ENCODE measurements around the gene NFIC.
"Not testable (repeated sequence)": the region's sequence is repeated elsewhere in the genome, so short reads cannot be mapped to it uniquely, and the experiment has no call there.

The NFIC gene

DNA sequence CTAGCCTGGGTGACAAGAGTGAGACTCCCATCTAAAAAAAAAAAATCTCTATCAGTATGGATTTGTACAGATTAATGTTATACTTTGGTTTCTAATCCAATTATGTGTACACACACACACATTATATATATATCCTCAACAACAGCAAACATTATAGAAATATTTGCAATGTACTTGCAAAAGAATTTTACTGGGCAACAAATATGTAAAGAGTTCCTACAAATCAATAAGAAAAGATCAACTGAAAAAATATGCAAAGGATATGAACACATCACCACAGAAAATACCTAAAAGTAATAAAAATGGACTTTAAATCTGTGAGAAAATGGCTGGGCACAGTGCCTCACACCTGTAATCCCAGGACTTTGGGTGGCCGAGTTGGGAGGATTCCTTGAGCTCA is 40.9 kb upstream of the NFIC start:
- H3K9me3 ChIP-seq (ENCODE audit: control insufficient read depth, insufficient read depth, low read length): no peaks in the 10 kb centered on the region
- no peaks in the 10 kb centered on the region for H3K36me3 ChIP-seq (ENCODE audit: control insufficient read depth, insufficient read depth, low read length)
- H3K27me3 ChIP-seq (ENCODE audit: control insufficient read depth, insufficient read depth, low read length): no peaks in the 10 kb centered on the region
- no peaks in the 10 kb centered on the region for H3K4me1 ChIP-seq (ENCODE audit: control insufficient read depth, insufficient read depth, low read length)
- no peak overlapping the region for H3K4me3 ChIP-seq (ENCODE audit: low read length)
- H3K27ac ChIP-seq (ENCODE audit: low read length): no peak overlapping the region
- DNase-seq (ENCODE audit: low read depth, low spot score): no peak
- no CpG with 5 or more reads among the region's 1 CpG for WGBS (ENCODE audit: insufficient coverage, insufficient read length)

DNA sequence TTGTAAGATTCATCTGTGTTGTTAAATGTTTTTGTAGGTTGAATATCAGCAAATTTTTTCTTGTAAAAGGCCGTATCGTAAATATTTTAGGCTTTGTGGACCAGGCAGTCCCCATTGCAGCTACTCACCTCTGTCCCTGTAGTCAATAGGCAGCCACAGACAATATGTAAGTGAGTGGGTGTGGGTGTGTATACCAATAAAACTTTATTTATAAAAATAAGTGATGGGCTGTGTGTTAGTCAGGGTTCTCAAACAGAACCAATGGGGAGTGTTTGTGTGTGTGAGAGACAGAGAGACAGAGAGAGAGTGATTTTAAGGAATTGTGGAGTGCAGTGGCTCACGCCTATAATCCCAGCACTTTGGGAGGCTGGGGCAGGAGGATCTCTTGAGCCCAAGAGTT is 37.6 kb upstream of the NFIC start:
- DNase-seq (ENCODE audit: low read depth, low spot score): no peak
- WGBS (ENCODE audit: insufficient coverage, insufficient read length): no CpG with 5 or more reads among the region's 3 CpGs
- H3K9me3 ChIP-seq (ENCODE audit: control insufficient read depth, insufficient read depth, low read length): no peaks in the 10 kb centered on the region
- no peak overlapping the region for H3K27ac ChIP-seq (ENCODE audit: low read length)
- H3K4me1 ChIP-seq (ENCODE audit: control insufficient read depth, insufficient read depth, low read length): no peaks in the 10 kb centered on the region
- H3K27me3 ChIP-seq (ENCODE audit: control insufficient read depth, insufficient read depth, low read length): no peaks in the 10 kb centered on the region
- H3K4me3 ChIP-seq (ENCODE audit: low read length): no peak overlapping the region
- H3K36me3 ChIP-seq (ENCODE audit: control insufficient read depth, insufficient read depth, low read length): no peaks in the 10 kb centered on the region

DNA sequence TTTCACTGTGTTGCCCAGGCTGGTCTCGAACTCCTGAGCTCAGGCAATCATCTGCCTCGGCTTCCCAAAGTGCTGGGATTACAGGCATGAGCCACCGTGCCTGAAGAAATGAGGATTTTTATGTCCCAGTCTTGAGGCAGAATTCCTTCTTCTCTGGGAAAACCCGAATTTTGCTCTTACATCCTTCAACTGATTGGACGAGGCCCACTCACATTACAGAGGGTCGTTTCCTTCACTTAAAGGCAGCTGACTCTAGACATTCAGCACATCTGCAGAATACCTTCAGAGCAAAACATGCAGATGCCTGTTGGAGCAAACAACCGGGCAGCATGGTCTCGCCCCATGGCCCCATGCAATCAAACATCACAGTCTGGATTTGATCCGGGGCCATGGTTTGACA is 36.3 kb upstream of the NFIC start:
- no peak for DNase-seq (ENCODE audit: low read depth, low spot score)
- Histone ChIP-seq H3K9me3 (ENCODE audit: control insufficient read depth, insufficient read depth, low read length) (no peaks in the 10 kb centered on the region), H3K4me3 (ENCODE audit: low read length) (no peak overlapping the region), H3K27ac (ENCODE audit: low read length) (no peak overlapping the region), H3K36me3 (ENCODE audit: control insufficient read depth, insufficient read depth, low read length) (no peaks in the 10 kb centered on the region), H3K27me3 (ENCODE audit: control insufficient read depth, insufficient read depth, low read length) (no peaks in the 10 kb centered on the region), H3K4me1 (ENCODE audit: control insufficient read depth, insufficient read depth, low read length) (no peaks in the 10 kb centered on the region)
- WGBS (ENCODE audit: insufficient coverage, insufficient read length): no CpG with 5 or more reads among the region's 9 CpGs

GRCh38 chr19:3332232-3332631 is 34.2 kb upstream of the NFIC start:
- no CpG with 5 or more reads among the region's 1 CpG for WGBS (ENCODE audit: insufficient coverage, insufficient read length)
- not testable (repeated sequence) for H3K9me3 ChIP-seq (ENCODE audit: control insufficient read depth, insufficient read depth, low read length); H3K36me3 ChIP-seq (ENCODE audit: control insufficient read depth, insufficient read depth, low read length); DNase-seq (ENCODE audit: low read depth, low spot score); H3K4me3 ChIP-seq (ENCODE audit: low read length); H3K27ac ChIP-seq (ENCODE audit: low read length); H3K27me3 ChIP-seq (ENCODE audit: control insufficient read depth, insufficient read depth, low read length); H3K4me1 ChIP-seq (ENCODE audit: control insufficient read depth, insufficient read depth, low read length)

GRCh38 chr19:3333020-3333583 is 33.3 kb upstream of the NFIC start:
- Histone ChIP-seq H3K4me1 (ENCODE audit: control insufficient read depth, insufficient read depth, low read length) (no peaks in the 10 kb centered on the region), H3K27ac (ENCODE audit: low read length) (no peak overlapping the region), H3K9me3 (ENCODE audit: control insufficient read depth, insufficient read depth, low read length) (no peaks in the 10 kb centered on the region), H3K36me3 (ENCODE audit: control insufficient read depth, insufficient read depth, low read length) (no peaks in the 10 kb centered on the region; the same call in 1 of the 2 replicates), H3K4me3 (ENCODE audit: low read length) (no peak overlapping the region), H3K27me3 (ENCODE audit: control insufficient read depth, insufficient read depth, low read length) (no peaks in the 10 kb centered on the region)
- no CpG with 5 or more reads among the region's 4 CpGs for WGBS (ENCODE audit: insufficient coverage, insufficient read length)
- DNase-seq (ENCODE audit: low read depth, low spot score): no peak

DNA sequence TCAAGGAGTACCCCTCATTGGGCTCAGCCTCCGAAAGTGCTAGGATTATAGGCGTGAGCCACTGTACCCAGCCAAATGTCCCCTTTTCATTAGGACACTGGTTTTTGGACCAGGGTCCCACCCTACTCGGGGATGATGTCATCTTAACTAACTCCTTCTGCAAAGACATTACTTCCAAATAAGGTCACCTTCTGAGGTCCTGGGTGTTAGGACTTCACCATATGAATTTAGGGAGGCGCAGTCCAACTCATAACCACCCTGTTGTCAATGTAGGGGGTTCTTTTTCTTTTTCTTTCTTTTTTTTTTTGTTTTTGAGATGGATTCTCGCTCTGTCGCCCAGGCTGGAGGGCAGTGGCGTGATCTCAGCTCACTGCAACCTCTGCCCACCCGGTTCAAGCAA is 32.7 kb upstream of the NFIC start:
- WGBS (ENCODE audit: insufficient coverage, insufficient read length): no CpG with 5 or more reads among the region's 8 CpGs
- Histone ChIP-seq H3K27me3 (ENCODE audit: control insufficient read depth, insufficient read depth, low read length) (no peaks in the 10 kb centered on the region), H3K27ac (ENCODE audit: low read length) (no peak overlapping the region), H3K4me3 (ENCODE audit: low read length) (no peak overlapping the region), H3K4me1 (ENCODE audit: control insufficient read depth, insufficient read depth, low read length) (no peaks in the 10 kb centered on the region), H3K36me3 (ENCODE audit: control insufficient read depth, insufficient read depth, low read length) (no peaks in the 10 kb centered on the region; the same call in 1 of the 2 replicates), H3K9me3 (ENCODE audit: control insufficient read depth, insufficient read depth, low read length) (no peaks in the 10 kb centered on the region)
- no peak for DNase-seq (ENCODE audit: low read depth, low spot score)

DNA sequence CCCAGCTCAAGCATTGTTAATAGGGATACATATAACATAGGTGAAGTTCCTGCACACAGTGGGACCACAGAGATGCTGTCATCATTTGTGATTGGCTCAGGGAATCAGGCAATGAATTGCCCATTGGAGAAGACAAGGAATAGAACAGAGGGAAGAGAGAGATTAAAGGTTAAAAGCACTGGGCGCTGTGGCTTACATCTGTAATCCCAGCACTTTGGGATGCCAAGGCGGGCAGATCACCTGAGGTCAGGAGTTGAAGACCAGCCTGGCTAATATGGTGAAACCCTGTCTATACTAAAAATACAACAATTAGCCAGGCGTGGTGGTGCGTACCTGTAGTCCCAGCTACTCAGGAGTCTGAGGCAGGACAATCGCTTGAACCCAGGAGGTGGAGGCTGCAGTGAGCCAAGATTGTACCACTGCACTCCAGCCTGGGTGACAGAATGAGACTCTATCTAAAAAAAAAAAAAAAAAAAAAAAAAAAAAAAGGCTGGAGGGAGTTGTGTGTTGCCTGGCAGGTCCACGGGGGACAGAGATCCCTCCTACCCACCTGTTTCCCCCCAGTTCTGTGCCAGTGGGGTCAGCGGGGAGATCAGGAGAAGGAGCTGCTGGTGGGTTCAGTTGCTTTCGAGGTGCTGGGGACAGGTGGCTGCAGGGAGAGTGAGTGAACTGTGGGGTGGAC is 31.5 kb upstream of the NFIC start:
- not testable (repeated sequence) for H3K4me1 ChIP-seq (ENCODE audit: control insufficient read depth, insufficient read depth, low read length); H3K27ac ChIP-seq (ENCODE audit: low read length); H3K36me3 ChIP-seq (ENCODE audit: control insufficient read depth, insufficient read depth, low read length); H3K4me3 ChIP-seq (ENCODE audit: low read length); DNase-seq (ENCODE audit: low read depth, low spot score); H3K9me3 ChIP-seq (ENCODE audit: control insufficient read depth, insufficient read depth, low read length); H3K27me3 ChIP-seq (ENCODE audit: control insufficient read depth, insufficient read depth, low read length)
- WGBS (ENCODE audit: insufficient coverage, insufficient read length): no CpG with 5 or more reads among the region's 8 CpGs

- 0 out of 2 replicates have a peak, but pooled peaks cover 1% of the 10 kb centered on the region for H3K27me3 ChIP-seq (ENCODE audit: control insufficient read depth, insufficient read depth, low read length)
- no peak overlapping the region for H3K4me3 ChIP-seq (ENCODE audit: low read length)
- H3K4me1 ChIP-seq (ENCODE audit: control insufficient read depth, insufficient read depth, low read length): no peaks in the 10 kb centered on the region
- no peak for DNase-seq (ENCODE audit: low read depth, low spot score)
- no CpG with 5 or more reads among the region's 15 CpGs for WGBS (ENCODE audit: insufficient coverage, insufficient read length)
- H3K27ac ChIP-seq (ENCODE audit: low read length): no peak overlapping the region
- no peaks in the 10 kb centered on the region for H3K9me3 ChIP-seq (ENCODE audit: control insufficient read depth, insufficient read depth, low read length)
- no peaks in the 10 kb centered on the region; the same call in 1 of the 2 replicates for H3K36me3 ChIP-seq (ENCODE audit: control insufficient read depth, insufficient read depth, low read length)
Observed at GRCh38 chr19:3335431-3336350, 30.7 kb upstream of the NFIC start.

- no peak for DNase-seq (ENCODE audit: low read depth, low spot score)
- 0 out of 2 replicates have a peak, but pooled peaks cover 1% of the 10 kb centered on the region for H3K27me3 ChIP-seq (ENCODE audit: control insufficient read depth, insufficient read depth, low read length)
- WGBS (ENCODE audit: insufficient coverage, insufficient read length): no CpG with 5 or more reads among the region's 5 CpGs
- H3K4me1 ChIP-seq (ENCODE audit: control insufficient read depth, insufficient read depth, low read length): no peaks in the 10 kb centered on the region
- no peak overlapping the region for H3K4me3 ChIP-seq (ENCODE audit: low read length)
- H3K27ac ChIP-seq (ENCODE audit: low read length): no peak overlapping the region
- no peaks in the 10 kb centered on the region for H3K9me3 ChIP-seq (ENCODE audit: control insufficient read depth, insufficient read depth, low read length)
- no peaks in the 10 kb centered on the region; the same call in 1 of the 2 replicates for H3K36me3 ChIP-seq (ENCODE audit: control insufficient read depth, insufficient read depth, low read length)
Observed at GRCh38 chr19:3336351-3336679, 30.1 kb upstream of the NFIC start.

GRCh38 chr19:3336680-3337523 is 29.5 kb upstream of the NFIC start:
- no CpG with 5 or more reads among the region's 22 CpGs for WGBS (ENCODE audit: insufficient coverage, insufficient read length)
- H3K27ac ChIP-seq (ENCODE audit: low read length): no peak overlapping the region
- no peak for DNase-seq (ENCODE audit: low read depth, low spot score)
- 0 out of 2 replicates have a peak, but pooled peaks cover 1% of the 10 kb centered on the region for H3K27me3 ChIP-seq (ENCODE audit: control insufficient read depth, insufficient read depth, low read length)
- no peaks in the 10 kb centered on the region; the same call in 1 of the 2 replicates for H3K36me3 ChIP-seq (ENCODE audit: control insufficient read depth, insufficient read depth, low read length)
- no peaks in the 10 kb centered on the region for H3K9me3 ChIP-seq (ENCODE audit: control insufficient read depth, insufficient read depth, low read length)
- H3K4me1 ChIP-seq (ENCODE audit: control insufficient read depth, insufficient read depth, low read length): no peaks in the 10 kb centered on the region
- H3K4me3 ChIP-seq (ENCODE audit: low read length): no peak overlapping the region
